Mammary epithelial cell (primary cell): Measurements from ENCODE around the gene MOB3B.

Experiments used
- EZH2 ChIP-seq: IDR thresholded peaks from 2 replicates; pipeline ENCODE4 v1.6.1; 2012; ENCODE audit warnings: low read length, inconsistent platforms, borderline replicate concordance
- TF ChIP-seq, protein P1 (sequence below), 2 donors: IDR thresholded peaks in 1 of 2; conservative IDR thresholded peaks in 1 of 2; 2 replicates each; pipeline ENCODE4 v1.5.1; 2011 to 2012; ENCODE audit warnings: inconsistent platforms in 2 of 2, low read length in 2 of 2, mild to moderate bottlenecking in 2 of 2, control low read depth in 1 of 2, low read depth in 1 of 2; ENCODE audit not compliant: insufficient read depth in 1 of 2; ENCODE audit errors: extremely low read depth in 1 of 2

GRCh38 chr9:27478322-27478721, 51.3 kb downstream of the MOB3B start:
- TF ChIP-seq, protein P1, sequence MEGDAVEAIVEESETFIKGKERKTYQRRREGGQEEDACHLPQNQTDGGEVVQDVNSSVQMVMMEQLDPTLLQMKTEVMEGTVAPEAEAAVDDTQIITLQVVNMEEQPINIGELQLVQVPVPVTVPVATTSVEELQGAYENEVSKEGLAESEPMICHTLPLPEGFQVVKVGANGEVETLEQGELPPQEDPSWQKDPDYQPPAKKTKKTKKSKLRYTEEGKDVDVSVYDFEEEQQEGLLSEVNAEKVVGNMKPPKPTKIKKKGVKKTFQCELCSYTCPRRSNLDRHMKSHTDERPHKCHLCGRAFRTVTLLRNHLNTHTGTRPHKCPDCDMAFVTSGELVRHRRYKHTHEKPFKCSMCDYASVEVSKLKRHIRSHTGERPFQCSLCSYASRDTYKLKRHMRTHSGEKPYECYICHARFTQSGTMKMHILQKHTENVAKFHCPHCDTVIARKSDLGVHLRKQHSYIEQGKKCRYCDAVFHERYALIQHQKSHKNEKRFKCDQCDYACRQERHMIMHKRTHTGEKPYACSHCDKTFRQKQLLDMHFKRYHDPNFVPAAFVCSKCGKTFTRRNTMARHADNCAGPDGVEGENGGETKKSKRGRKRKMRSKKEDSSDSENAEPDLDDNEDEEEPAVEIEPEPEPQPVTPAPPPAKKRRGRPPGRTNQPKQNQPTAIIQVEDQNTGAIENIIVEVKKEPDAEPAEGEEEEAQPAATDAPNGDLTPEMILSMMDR (conservative IDR thresholded peaks at IDR 0.05 in 1 of 2, IDR thresholded peaks at IDR 0.05 in 1 of 2; ENCODE audit: extremely low read depth in 1 of 2, insufficient read depth in 1 of 2, low read depth in 1 of 2, low read length in 2 of 2), result no peak
- no peak for TF ChIP-seq EZH2
